Astrocyte of the spinal cord (primary cell): ENCODE measurements around the gene CDHR4.

Source experiments
- DNase-seq: peaks from one replicate; pipeline ENCODE4 v3.0.0; 2011; ENCODE audit warnings: low read depth, low spot score
- H3K4me3 ChIP-seq: 2 replicates; pipeline ENCODE4 v1.5.1; 2011; ENCODE audit warnings: low read depth, mild to moderate bottlenecking, low read length, moderate library complexity
- CTCF ChIP-seq: IDR thresholded peaks from 2 replicates; pipeline ENCODE4 v1.5.1; 2012; ENCODE audit warnings: low read depth, mild to moderate bottlenecking, low read length, inconsistent platforms
- in situ Hi-C: cut with HindIII; loops from 2 replicates; pipeline ENCODE4 v1.10.0; 2017; ENCODE audit warnings: low sequenced_read_pairs

The CDHR4 gene

GRCh38 chr3:49763981-49764380 lies 35.7 kb downstream of the CDHR4 start:
- in situ Hi-C loops = no loop called here
- no peak for TF ChIP-seq CTCF
- no peak for DNase-seq
- no peak overlapping the region for H3K4me3 ChIP-seq

GRCh38 chr3:49761661-49762060 lies 38.0 kb downstream of the CDHR4 start:
- in situ Hi-C loops = no loop called here
- H3K4me3 ChIP-seq = no peak overlapping the region
- no peak for TF ChIP-seq CTCF
- no peak for DNase-seq

GRCh38 chr3:49759226-49759625 lies 40.4 kb downstream of the CDHR4 start:
- H3K4me3 ChIP-seq = no peak overlapping the region
- in situ Hi-C loops = no loop called here
- no peak for TF ChIP-seq CTCF
- DNase-seq = no peak

GRCh38 chr3:49757197-49757596 lies 42.5 kb downstream of the CDHR4 start:
- no peak overlapping the region for H3K4me3 ChIP-seq
- in situ Hi-C loops = no loop called here
- no peak for TF ChIP-seq CTCF
- no peak for DNase-seq

- H3K4me3 ChIP-seq = no peak overlapping the region
- DNase-seq = no peak
- no peak for TF ChIP-seq CTCF
- in situ Hi-C loops = no loop called here
Measured at GRCh38 chr3:49756036-49756435, 43.6 kb downstream of the CDHR4 start.

- in situ Hi-C loops = no loop called here
- no peak overlapping the region for H3K4me3 ChIP-seq
- no peak for DNase-seq
- TF ChIP-seq CTCF = no peak
Measured at GRCh38 chr3:49754536-49754935, 45.1 kb downstream of the CDHR4 start.

- no peak overlapping the region for H3K4me3 ChIP-seq
- in situ Hi-C loops = no loop called here
- DNase-seq = no peak
- TF ChIP-seq CTCF = no peak
Measured at GRCh38 chr3:49751501-49751900, 48.2 kb downstream of the CDHR4 start.
